Measurements from ENCODE around the gene NUP188. TPM values are rescaled to one million over a fixed set of nuclear protein-coding genes. Genes with fewer than 3 reads are reported as not detected.

The NUP188 gene
- polyA plus RNA-seq, 1 donor (not counting 4 experiments of a cell fraction or from before 2014, with no cell fraction given), result 31.1 TPM

GRCh38 chr9:128898845-128899565 is 48.5 kb upstream of the NUP188 start:
- Histone ChIP-seq H3K36me3 (ENCODE audit: control insufficient read depth in 2 of 2, extremely low read depth in 1 of 2, insufficient read depth in 2 of 2, low read length in 2 of 2) (peaks cover 9 to 58% of the 10 kb centered on the region in 2 experiments), H3K4me1 (ENCODE audit: control insufficient read depth, extremely low read depth, insufficient read depth, low read length) (peaks cover 71% of the 10 kb centered on the region), H3K9me1 (ENCODE audit: control insufficient read depth, extremely low read depth, insufficient read depth, low read length) (no peaks in the 10 kb centered on the region), H2AFZ (ENCODE audit: control insufficient read depth, low read length) (no peak overlapping the region), H4K20me1 (ENCODE audit: control insufficient read depth, extremely low read depth, insufficient read depth, low read length) (no peaks in the 10 kb centered on the region), H3K9ac (ENCODE audit: control insufficient read depth, extremely low read depth, insufficient read depth, low read length) (peak overlapping the region; percentile 33), H3K27me3 (ENCODE audit: control insufficient read depth, extremely low read depth, insufficient read depth, low read length) (no peaks in the 10 kb centered on the region), H3K27ac (ENCODE audit: control insufficient read depth, insufficient read depth, low read length) (peak overlapping the region; percentile 75), H3K79me2 (ENCODE audit: control insufficient read depth, insufficient read depth, low read length) (peaks cover 56% of the 10 kb centered on the region), H3K4me3 (ENCODE audit: control insufficient read depth in 2 of 3, extremely low read depth in 1 of 3, insufficient read depth in 2 of 3, low read depth in 1 of 3, low read length in 3 of 3) (no peak overlapping the region), H3K4me2 (ENCODE audit: control insufficient read depth, extremely low read depth, insufficient read depth, low read depth, low read length) (peak overlapping the region; percentile 48), H3K9me3 (ENCODE audit: control insufficient read depth, low read depth, low read length) (no peaks in the 10 kb centered on the region)
- TF ChIP-seq CTCF (optimal IDR thresholded peaks at IDR 0.05 in 1 of 3, IDR thresholded peaks at IDR 0.05 in 1 of 3, conservative IDR thresholded peaks at IDR 0.05 in 1 of 3; ENCODE audit: extremely low read depth in 1 of 3, insufficient read depth in 2 of 3, low read length in 3 of 3) (no peak), EZH2 (IDR thresholded peaks at IDR 0.05; ENCODE audit: low read length) (no peak)
- DNase-seq (ENCODE audit: low read depth, low spot score) (no peak), FAIRE-seq (no peak)
- dilution Hi-C loops (cut with MboI; ENCODE audit: extremely low pct_ligation_motif_present, low sequenced_read_pairs), result no loop called here

- H3K27ac ChIP-seq (ENCODE audit: control insufficient read depth, insufficient read depth, low read length), result peak overlapping the region; percentile 75
- TF ChIP-seq EZH2 (IDR thresholded peaks at IDR 0.05; ENCODE audit: low read length) (no peak), CTCF (optimal IDR thresholded peaks at IDR 0.05 in 1 of 3, IDR thresholded peaks at IDR 0.05 in 1 of 3, conservative IDR thresholded peaks at IDR 0.05 in 1 of 3; ENCODE audit: extremely low read depth in 1 of 3, insufficient read depth in 2 of 3, low read length in 3 of 3) (no peak)
- peak overlapping the region; percentile 48 for H3K4me2 ChIP-seq (ENCODE audit: control insufficient read depth, extremely low read depth, insufficient read depth, low read depth, low read length)
- H3K4me3 ChIP-seq (ENCODE audit: control insufficient read depth in 2 of 3, extremely low read depth in 1 of 3, insufficient read depth in 2 of 3, low read depth in 1 of 3, low read length in 3 of 3), result no peak overlapping the region
- no peaks in the 10 kb centered on the region for H3K9me3 ChIP-seq (ENCODE audit: control insufficient read depth, low read depth, low read length)
- H4K20me1 ChIP-seq (ENCODE audit: control insufficient read depth, extremely low read depth, insufficient read depth, low read length), result no peaks in the 10 kb centered on the region
- H3K4me1 ChIP-seq (ENCODE audit: control insufficient read depth, extremely low read depth, insufficient read depth, low read length), result peaks cover 73% of the 10 kb centered on the region
- peaks cover 9 to 58% of the 10 kb centered on the region in 2 experiments for H3K36me3 ChIP-seq (ENCODE audit: control insufficient read depth in 2 of 2, extremely low read depth in 1 of 2, insufficient read depth in 2 of 2, low read length in 2 of 2)
- dilution Hi-C loops (cut with MboI; ENCODE audit: extremely low pct_ligation_motif_present, low sequenced_read_pairs), result no loop called here
- FAIRE-seq, result peak; percentile 97
- H3K79me2 ChIP-seq (ENCODE audit: control insufficient read depth, insufficient read depth, low read length), result peaks cover 56% of the 10 kb centered on the region
- no peak for DNase-seq (ENCODE audit: low read depth, low spot score)
- H3K9me1 ChIP-seq (ENCODE audit: control insufficient read depth, extremely low read depth, insufficient read depth, low read length), result no peaks in the 10 kb centered on the region
- no peak overlapping the region for H2AFZ ChIP-seq (ENCODE audit: control insufficient read depth, low read length)
- H3K9ac ChIP-seq (ENCODE audit: control insufficient read depth, extremely low read depth, insufficient read depth, low read length), result peak overlapping the region; percentile 48
- H3K27me3 ChIP-seq (ENCODE audit: control insufficient read depth, extremely low read depth, insufficient read depth, low read length), result no peaks in the 10 kb centered on the region
These were observed 47.8 kb upstream of the NUP188 start for GRCh38 chr9:128899566-128900322.
